ENCODE data around the gene ADA. TPM values are rescaled to one million over a fixed set of nuclear protein-coding genes. Genes with fewer than 3 reads are reported as not detected.

ADA gene
- total RNA-seq, 1 donor from 2014 or later = 67.5 TPM

- Histone ChIP-seq H3K4me2 (ENCODE audit: low read length) (no peak overlapping the region), H4K20me1 (ENCODE audit: insufficient read depth, low read length) (no peaks in the 10 kb centered on the region), H3K27ac (ENCODE audit: low read depth, low read length) (no peak overlapping the region), H3K9me3 (ENCODE audit: insufficient read depth, low read depth, low read length) (peaks cover 4% of the 10 kb centered on the region), H3K9ac (ENCODE audit: low read length) (no peak overlapping the region), H3K36me3 (ENCODE audit: insufficient read depth, low read length) (no peaks in the 10 kb centered on the region), H3K79me2 (ENCODE audit: insufficient read depth, low read length) (no peaks in the 10 kb centered on the region), H3K27me3 (ENCODE audit: insufficient read depth, low read length) (no peaks in the 10 kb centered on the region), H3K4me3 (ENCODE audit: insufficient read depth, low read depth, low read length) (no peak overlapping the region), H2AFZ (ENCODE audit: low read depth, low read length) (no peak overlapping the region), H3K4me1 (ENCODE audit: insufficient read depth, low read length) (no peaks in the 10 kb centered on the region)
- Mint-ChIP-seq H3K36me3 (ENCODE audit: low read depth, unreplicated experiment) (peaks cover 68% of the 10 kb centered on the region), H3K4me3 (ENCODE audit: unreplicated experiment) (no peak overlapping the region), H3K9me3 (ENCODE audit: unreplicated experiment) (peaks cover 10% of the 10 kb centered on the region), H3K27me3 (ENCODE audit: low read depth, unreplicated experiment) (no peaks in the 10 kb centered on the region), H3K4me1 (ENCODE audit: low read depth, unreplicated experiment) (no peaks in the 10 kb centered on the region), H3K27ac (ENCODE audit: unreplicated experiment) (no peak overlapping the region)
- TF ChIP-seq, protein P1, sequence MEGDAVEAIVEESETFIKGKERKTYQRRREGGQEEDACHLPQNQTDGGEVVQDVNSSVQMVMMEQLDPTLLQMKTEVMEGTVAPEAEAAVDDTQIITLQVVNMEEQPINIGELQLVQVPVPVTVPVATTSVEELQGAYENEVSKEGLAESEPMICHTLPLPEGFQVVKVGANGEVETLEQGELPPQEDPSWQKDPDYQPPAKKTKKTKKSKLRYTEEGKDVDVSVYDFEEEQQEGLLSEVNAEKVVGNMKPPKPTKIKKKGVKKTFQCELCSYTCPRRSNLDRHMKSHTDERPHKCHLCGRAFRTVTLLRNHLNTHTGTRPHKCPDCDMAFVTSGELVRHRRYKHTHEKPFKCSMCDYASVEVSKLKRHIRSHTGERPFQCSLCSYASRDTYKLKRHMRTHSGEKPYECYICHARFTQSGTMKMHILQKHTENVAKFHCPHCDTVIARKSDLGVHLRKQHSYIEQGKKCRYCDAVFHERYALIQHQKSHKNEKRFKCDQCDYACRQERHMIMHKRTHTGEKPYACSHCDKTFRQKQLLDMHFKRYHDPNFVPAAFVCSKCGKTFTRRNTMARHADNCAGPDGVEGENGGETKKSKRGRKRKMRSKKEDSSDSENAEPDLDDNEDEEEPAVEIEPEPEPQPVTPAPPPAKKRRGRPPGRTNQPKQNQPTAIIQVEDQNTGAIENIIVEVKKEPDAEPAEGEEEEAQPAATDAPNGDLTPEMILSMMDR (IDR thresholded peaks at IDR 0.05; ENCODE audit: insufficient read depth, low read depth, low read length) = no peak
- TF ChIP-seq EZH2 (IDR thresholded peaks at IDR 0.05; ENCODE audit: insufficient read depth, low read length) = no peak
- FAIRE-seq (no peak), DNase-seq (ENCODE audit: low read depth) (no peak)
These were observed 28.8 kb downstream of the ADA start for GRCh38 chr20:44622501-44623270.

DNA sequence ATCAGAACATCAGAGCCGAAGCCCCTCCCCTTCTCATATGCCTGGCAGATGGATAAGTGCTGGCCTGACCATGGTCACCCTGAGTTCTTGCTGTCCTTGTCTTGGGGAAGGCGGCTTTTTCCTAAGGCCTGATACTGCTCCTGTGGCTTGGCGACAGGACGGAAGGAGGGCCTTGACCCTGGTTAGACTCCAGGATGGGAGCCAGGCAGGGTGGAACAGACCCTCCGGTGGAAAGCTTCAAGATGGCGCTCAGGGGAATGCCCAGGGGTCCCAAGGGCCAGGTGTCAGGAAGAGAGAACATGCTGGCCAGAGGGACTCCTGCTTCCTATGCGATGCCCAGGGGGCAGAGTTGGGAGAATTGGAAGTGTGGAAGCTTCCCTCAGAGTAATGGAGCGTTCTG, 29.6 kb downstream of the ADA start:
- peaks cover 64% of the 10 kb centered on the region for H3K36me3 Mint-ChIP-seq (ENCODE audit: low read depth, unreplicated experiment)
- Histone ChIP-seq H3K27ac (ENCODE audit: low read depth, low read length) (no peak overlapping the region), H3K9me3 (ENCODE audit: insufficient read depth, low read depth, low read length) (peaks cover 4% of the 10 kb centered on the region), H3K4me1 (ENCODE audit: insufficient read depth, low read length) (no peaks in the 10 kb centered on the region), H3K79me2 (ENCODE audit: insufficient read depth, low read length) (no peaks in the 10 kb centered on the region), H3K27me3 (ENCODE audit: insufficient read depth, low read length) (no peaks in the 10 kb centered on the region), H4K20me1 (ENCODE audit: insufficient read depth, low read length) (no peaks in the 10 kb centered on the region), H2AFZ (ENCODE audit: low read depth, low read length) (no peak overlapping the region), H3K4me3 (ENCODE audit: insufficient read depth, low read depth, low read length) (no peak overlapping the region), H3K36me3 (ENCODE audit: insufficient read depth, low read length) (no peaks in the 10 kb centered on the region), H3K4me2 (ENCODE audit: low read length) (no peak overlapping the region), H3K9ac (ENCODE audit: low read length) (no peak overlapping the region)
- no peak overlapping the region for H3K4me3 Mint-ChIP-seq (ENCODE audit: unreplicated experiment)
- FAIRE-seq = no peak
- H3K27ac Mint-ChIP-seq (ENCODE audit: unreplicated experiment) = no peak overlapping the region
- no peak for TF ChIP-seq EZH2 (IDR thresholded peaks at IDR 0.05; ENCODE audit: insufficient read depth, low read length)
- TF ChIP-seq, protein P1 (IDR thresholded peaks at IDR 0.05; ENCODE audit: insufficient read depth, low read depth, low read length) = no peak
- no peaks in the 10 kb centered on the region for H3K4me1 Mint-ChIP-seq (ENCODE audit: low read depth, unreplicated experiment)
- no peak for DNase-seq (ENCODE audit: low read depth)
- H3K9me3 Mint-ChIP-seq (ENCODE audit: unreplicated experiment) = peaks cover 10% of the 10 kb centered on the region
- H3K27me3 Mint-ChIP-seq (ENCODE audit: low read depth, unreplicated experiment) = no peaks in the 10 kb centered on the region

DNA sequence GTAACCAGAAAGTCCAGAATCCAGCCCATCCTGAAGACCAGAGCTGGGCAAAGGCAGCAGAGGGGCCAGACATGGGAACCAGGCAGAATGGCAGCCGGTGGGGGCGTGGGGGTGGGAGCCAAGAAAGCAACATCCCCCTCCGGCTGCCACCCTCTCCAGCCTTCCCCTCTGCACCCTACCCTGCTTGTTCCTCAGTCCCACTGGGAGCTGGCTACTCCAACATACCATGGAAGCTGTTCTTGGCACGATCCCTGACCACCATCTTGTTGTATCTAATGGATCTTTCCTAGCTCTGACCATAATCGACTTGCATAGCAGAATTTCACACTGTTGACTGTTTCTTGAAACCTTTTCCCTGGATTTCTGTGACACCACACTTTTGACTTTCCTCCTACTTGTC, 30.2 kb downstream of the ADA start:
- Histone ChIP-seq H3K9me3 (ENCODE audit: insufficient read depth, low read depth, low read length) (peaks cover 4% of the 10 kb centered on the region), H3K4me2 (ENCODE audit: low read length) (no peak overlapping the region), H3K27me3 (ENCODE audit: insufficient read depth, low read length) (no peaks in the 10 kb centered on the region), H3K4me1 (ENCODE audit: insufficient read depth, low read length) (no peaks in the 10 kb centered on the region), H3K27ac (ENCODE audit: low read depth, low read length) (no peak overlapping the region), H3K4me3 (ENCODE audit: insufficient read depth, low read depth, low read length) (no peak overlapping the region), H2AFZ (ENCODE audit: low read depth, low read length) (no peak overlapping the region), H3K36me3 (ENCODE audit: insufficient read depth, low read length) (no peaks in the 10 kb centered on the region), H3K9ac (ENCODE audit: low read length) (no peak overlapping the region), H3K79me2 (ENCODE audit: insufficient read depth, low read length) (no peaks in the 10 kb centered on the region), H4K20me1 (ENCODE audit: insufficient read depth, low read length) (no peaks in the 10 kb centered on the region)
- FAIRE-seq (no peak), DNase-seq (ENCODE audit: low read depth) (no peak)
- no peak for TF ChIP-seq EZH2 (IDR thresholded peaks at IDR 0.05; ENCODE audit: insufficient read depth, low read length)
- TF ChIP-seq, protein P1 (IDR thresholded peaks at IDR 0.05; ENCODE audit: insufficient read depth, low read depth, low read length) = no peak
- peaks cover 58% of the 10 kb centered on the region for H3K36me3 Mint-ChIP-seq (ENCODE audit: low read depth, unreplicated experiment)
- H3K4me1 Mint-ChIP-seq (ENCODE audit: low read depth, unreplicated experiment) = no peaks in the 10 kb centered on the region
- no peak overlapping the region for H3K27ac Mint-ChIP-seq (ENCODE audit: unreplicated experiment)
- H3K9me3 Mint-ChIP-seq (ENCODE audit: unreplicated experiment) = peaks cover 10% of the 10 kb centered on the region
- H3K4me3 Mint-ChIP-seq (ENCODE audit: unreplicated experiment) = no peak overlapping the region
- H3K27me3 Mint-ChIP-seq (ENCODE audit: low read depth, unreplicated experiment) = no peaks in the 10 kb centered on the region
